Effector memory CD4-positive, alpha-beta T cell (primary cell): Measurements from ENCODE around the gene WFIKKN1.

Source experiments
- DNase-seq, 3 donors: peaks; one replicate each; pipeline ENCODE4 v3.0.0-alpha.2; 2020
- H3K27ac ChIP-seq: 2 replicates; pipeline ENCODE4 v1.7.0; 2013; ENCODE audit warnings: mild to moderate bottlenecking, low read length, moderate library complexity; ENCODE audit not compliant: insufficient read depth, poor library complexity, severe bottlenecking
- H3K27me3 ChIP-seq: replicated peaks from 2 replicates; pipeline ENCODE4 v1.7.0; 2013; ENCODE audit warnings: mild to moderate bottlenecking, low read length; ENCODE audit not compliant: insufficient read depth, control insufficient read depth, poor library complexity, severe bottlenecking
- H3K36me3 ChIP-seq: 2 replicates; pipeline ENCODE4 v1.7.0; 2013; ENCODE audit warnings: mild to moderate bottlenecking, low read length, moderate library complexity; ENCODE audit not compliant: control insufficient read depth, insufficient read depth
- H3K4me1 ChIP-seq: 2 replicates; pipeline ENCODE4 v1.7.0; 2013; ENCODE audit warnings: low read length, mild to moderate bottlenecking; ENCODE audit not compliant: control insufficient read depth, insufficient read depth, poor library complexity, severe bottlenecking
- H3K4me3 ChIP-seq: 2 replicates; pipeline ENCODE4 v1.7.0; 2013; ENCODE audit warnings: low read length, low read depth, mild to moderate bottlenecking; ENCODE audit not compliant: insufficient read depth, poor library complexity, severe bottlenecking
- H3K9me3 ChIP-seq: 2 replicates; pipeline ENCODE4 v1.7.0; 2013; ENCODE audit warnings: mild to moderate bottlenecking, low read length, moderate library complexity; ENCODE audit not compliant: control insufficient read depth

WFIKKN1 gene

GRCh38 chr16:646679-647172 is 15.9 kb downstream of the WFIKKN1 start:
- Histone ChIP-seq H3K27me3 (no peaks in the 10 kb centered on the region), H3K9me3 (no peaks in the 10 kb centered on the region), H3K4me1 (peaks cover 24% of the 10 kb centered on the region), H3K27ac (no peak overlapping the region), H3K4me3 (no peak overlapping the region), H3K36me3 (no peaks in the 10 kb centered on the region)
- no peak for DNase-seq

DNA sequence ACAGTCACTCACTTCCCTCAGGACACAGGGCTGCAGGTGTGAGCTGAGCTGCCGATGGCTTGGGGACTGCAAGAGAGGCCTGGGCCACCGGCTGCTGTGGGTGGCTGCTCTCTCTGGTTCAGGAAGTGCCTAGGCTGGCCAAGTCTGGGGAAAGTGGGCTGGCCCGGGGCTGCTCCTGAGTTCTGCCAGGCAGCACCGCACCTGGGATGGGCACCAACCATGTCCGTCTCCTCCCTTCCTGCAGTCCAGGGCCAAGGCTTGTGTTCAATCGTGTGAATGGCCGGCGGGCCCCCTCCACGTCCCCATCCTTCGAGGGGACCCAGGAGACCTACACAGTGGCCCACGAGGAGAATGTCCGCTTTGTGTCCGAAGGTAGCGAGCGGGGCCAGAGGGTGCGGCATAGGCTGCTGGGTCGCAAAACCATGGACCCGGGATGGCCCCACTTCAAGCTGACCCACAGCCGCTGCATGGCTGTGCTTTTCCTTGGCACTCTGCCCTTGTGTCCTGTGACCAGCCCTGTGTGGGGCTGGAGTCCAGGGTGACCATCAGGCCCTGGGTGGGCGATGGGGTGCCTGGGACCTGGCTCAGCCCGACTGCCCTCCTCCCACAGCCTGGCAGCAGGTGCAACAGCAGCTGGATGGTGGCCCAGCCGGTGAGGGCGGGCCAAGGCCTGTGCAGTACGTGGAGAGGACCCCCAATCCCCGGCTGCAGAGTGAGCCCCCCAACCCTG is 16.6 kb downstream of the WFIKKN1 start:
- Histone ChIP-seq H3K9me3 (no peaks in the 10 kb centered on the region), H3K27me3 (no peaks in the 10 kb centered on the region), H3K4me1 (peaks cover 24% of the 10 kb centered on the region), H3K4me3 (no peak overlapping the region), H3K27ac (no peak overlapping the region), H3K36me3 (no peaks in the 10 kb centered on the region)
- DNase-seq: no peak

- DNase-seq: no peak
- peak overlapping the region; percentile 64 for H3K4me3 ChIP-seq
- H3K4me1 ChIP-seq: peaks cover 21% of the 10 kb centered on the region
- no peaks in the 10 kb centered on the region for H3K9me3 ChIP-seq
- no peaks in the 10 kb centered on the region for H3K36me3 ChIP-seq
- H3K27me3 ChIP-seq: no peaks in the 10 kb centered on the region
- peak overlapping the region; percentile 91 for H3K27ac ChIP-seq
These were observed 17.4 kb downstream of the WFIKKN1 start for GRCh38 chr16:648071-648780.

DNA sequence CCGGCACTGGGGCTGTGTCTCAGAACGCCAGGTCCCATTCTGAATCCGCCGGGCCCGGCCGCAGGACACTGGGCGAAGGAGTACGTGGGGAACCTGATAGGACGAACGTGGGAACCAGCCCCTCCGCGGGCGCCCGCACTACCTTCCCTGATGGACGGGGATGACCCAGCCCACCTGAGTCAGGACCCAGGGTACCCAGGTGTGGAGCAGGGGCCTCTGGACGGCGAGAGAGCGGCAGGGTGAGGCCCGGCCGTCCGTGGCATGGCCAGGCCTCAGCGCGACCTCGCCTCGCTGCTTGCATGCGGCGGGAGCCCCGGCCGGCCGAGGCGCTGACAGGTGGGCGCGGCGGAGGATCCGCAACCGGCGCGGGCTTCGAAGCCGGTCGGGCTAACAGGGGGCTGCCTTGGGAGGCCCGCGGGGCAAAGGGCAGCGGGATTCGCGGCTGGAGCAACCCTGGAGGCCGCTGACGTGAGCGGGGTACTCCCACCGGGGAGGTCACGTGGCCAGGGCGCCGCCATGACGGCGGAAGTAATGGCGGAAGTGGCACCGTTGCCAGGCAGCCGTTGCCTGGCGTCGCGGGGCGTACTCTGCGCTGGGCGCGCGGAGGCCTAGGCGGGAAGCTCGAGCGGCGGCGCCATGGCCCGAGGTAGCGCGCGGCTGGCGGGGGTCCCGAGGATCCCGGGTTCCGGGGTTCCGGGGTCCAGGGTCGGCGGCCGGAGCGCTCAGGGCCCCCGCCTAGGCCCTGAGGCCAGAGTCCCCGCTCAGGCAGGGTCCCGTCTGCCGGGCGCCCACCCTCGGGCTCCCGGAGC is 18.2 kb downstream of the WFIKKN1 start, which contains the start of gene WDR90:
Gene WDR90 (plus strand): TSS at position 585 of the 809 bp plus-strand sequence. CDS start 52 bp downstream, at position 637.
- H3K9me3 ChIP-seq: no peaks in the 10 kb centered on the region
- peak within 1 kb of the TSS; percentile 91 for H3K27ac ChIP-seq
- H3K4me1 ChIP-seq: peaks cover 21% of the 10 kb centered on the region
- H3K36me3 ChIP-seq: no peaks in the 10 kb centered on the region
- no peaks in the 10 kb centered on the region for H3K27me3 ChIP-seq
- peak within 1 kb of the TSS; percentile 64 for H3K4me3 ChIP-seq
- peak; percentile 85 to 91 (median 86) for DNase-seq

GRCh38 chr16:649631-650030 is 18.8 kb downstream of the WFIKKN1 start:
- Histone ChIP-seq H3K27ac (peak overlapping the region; percentile 91), H3K4me3 (peak overlapping the region; percentile 64), H3K36me3 (no peaks in the 10 kb centered on the region), H3K27me3 (no peaks in the 10 kb centered on the region), H3K9me3 (no peaks in the 10 kb centered on the region), H3K4me1 (peaks cover 21% of the 10 kb centered on the region)
- DNase-seq: no peak

DNA sequence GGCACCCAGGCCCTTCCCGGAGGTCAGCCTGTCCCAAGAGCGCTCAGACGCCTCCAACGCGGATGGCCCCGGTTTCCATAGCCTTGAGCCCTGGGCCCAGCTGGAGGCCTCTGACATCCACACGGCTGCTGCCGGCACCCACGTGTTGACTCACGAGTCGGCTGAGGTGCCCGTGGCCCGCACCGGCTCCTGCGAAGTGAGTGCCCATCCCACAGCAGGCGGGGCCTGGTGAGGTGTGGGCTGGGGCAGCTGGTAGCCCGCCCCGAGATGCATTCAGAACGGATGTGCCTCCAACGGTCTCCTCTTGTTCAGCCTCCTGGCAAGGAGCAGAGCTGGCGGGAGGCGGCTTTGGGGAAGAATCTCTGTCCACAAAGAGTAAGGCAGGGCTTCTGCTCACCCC is 21.1 kb downstream of the WFIKKN1 start:
- Histone ChIP-seq H3K9me3 (no peaks in the 10 kb centered on the region), H3K4me1 (peaks cover 21% of the 10 kb centered on the region), H3K4me3 (no peak overlapping the region), H3K27ac (no peak overlapping the region), H3K27me3 (no peaks in the 10 kb centered on the region), H3K36me3 (no peaks in the 10 kb centered on the region)
- no peak for DNase-seq

GRCh38 chr16:652454-653305 is 21.9 kb downstream of the WFIKKN1 start:
- H3K4me1 ChIP-seq: peaks cover 18% of the 10 kb centered on the region
- H3K27ac ChIP-seq: no peak overlapping the region
- no peaks in the 10 kb centered on the region for H3K9me3 ChIP-seq
- no peaks in the 10 kb centered on the region for H3K36me3 ChIP-seq
- no peaks in the 10 kb centered on the region for H3K27me3 ChIP-seq
- H3K4me3 ChIP-seq: no peak overlapping the region
- DNase-seq: no peak

- Histone ChIP-seq H3K27ac (no peak overlapping the region), H3K4me3 (no peak overlapping the region), H3K4me1 (peaks cover 7% of the 10 kb centered on the region), H3K27me3 (no peaks in the 10 kb centered on the region), H3K36me3 (no peaks in the 10 kb centered on the region), H3K9me3 (no peaks in the 10 kb centered on the region)
- no peak for DNase-seq
These were observed 23.2 kb downstream of the WFIKKN1 start for GRCh38 chr16:654034-654433.

- Histone ChIP-seq H3K4me3 (no peak overlapping the region), H3K27ac (no peak overlapping the region), H3K4me1 (no peaks in the 10 kb centered on the region), H3K27me3 (no peaks in the 10 kb centered on the region), H3K36me3 (no peaks in the 10 kb centered on the region), H3K9me3 (no peaks in the 10 kb centered on the region)
- DNase-seq: no peak
These were observed 26.7 kb downstream of the WFIKKN1 start for GRCh38 chr16:657487-657886.
